Endothelial cell of hepatic sinusoid (primary cell): Measurements from ENCODE around the gene SFXN2.
"Not testable (repeated sequence)": the region's sequence is repeated elsewhere in the genome, so short reads cannot be mapped to it uniquely, and the experiment has no call there.

Experiments used
- in situ Hi-C: cut with HindIII; loops from 2 replicates; pipeline ENCODE4 v1.10.0; 2017; ENCODE audit warnings: low sequenced_read_pairs

Gene SFXN2

GRCh38 chr10:102678842-102679289 lies 35.6 kb upstream of the SFXN2 start:
- in situ Hi-C loops, result loop anchor here (5.0 kb wide), 1 partner anchor 33 kb away; the partner anchor contains the start of genes ARL3 and SFXN2

DNA sequence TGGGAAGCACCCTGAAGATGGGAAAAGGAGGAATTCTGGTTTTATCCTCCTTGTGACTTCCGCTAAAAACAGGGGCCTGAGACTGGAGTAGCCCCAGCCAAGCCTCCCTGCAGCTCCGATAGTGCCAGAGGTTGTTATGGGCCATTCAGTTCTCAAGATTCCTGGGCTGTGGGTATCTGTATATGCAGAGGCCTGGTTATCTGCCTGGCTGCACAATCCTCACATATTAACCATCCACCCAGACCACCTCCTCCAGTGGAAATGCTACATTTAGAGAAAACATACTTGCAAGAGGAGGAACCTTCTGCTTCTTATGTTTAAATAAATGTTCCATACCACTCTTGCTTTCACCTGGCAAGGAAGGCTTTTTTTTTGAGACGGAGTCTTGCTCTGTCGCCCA lies 34.8 kb upstream of the SFXN2 start:
- in situ Hi-C loops, result loop anchor here (5.0 kb wide), 1 partner anchor 33 kb away; the partner anchor contains the start of genes ARL3 and SFXN2

- in situ Hi-C loops, result no loop called here
Observed at GRCh38 chr10:102681696-102682095, 32.7 kb upstream of the SFXN2 start.

GRCh38 chr10:102682416-102682815 lies 32.0 kb upstream of the SFXN2 start:
- in situ Hi-C loops, result no loop called here

DNA sequence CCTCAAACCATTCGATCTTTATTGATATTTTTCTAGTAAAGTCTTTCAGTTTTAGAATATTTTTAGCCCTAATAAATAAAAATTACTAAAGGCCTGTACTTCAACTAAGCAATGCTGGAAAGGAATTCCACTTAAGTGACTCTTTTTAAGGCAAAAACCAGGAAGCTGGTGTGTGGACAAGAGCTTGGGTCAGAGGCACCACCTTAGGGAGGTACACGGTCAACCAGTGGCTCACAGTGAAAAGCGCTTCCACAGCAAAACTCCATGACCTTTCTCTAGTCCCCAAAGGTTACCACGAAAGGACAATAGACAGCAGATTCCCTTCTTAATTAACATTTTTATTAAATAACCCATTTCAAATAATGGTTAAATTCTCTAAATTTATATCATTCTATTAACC lies 31.5 kb upstream of the SFXN2 start:
- in situ Hi-C loops, result no loop called here

DNA sequence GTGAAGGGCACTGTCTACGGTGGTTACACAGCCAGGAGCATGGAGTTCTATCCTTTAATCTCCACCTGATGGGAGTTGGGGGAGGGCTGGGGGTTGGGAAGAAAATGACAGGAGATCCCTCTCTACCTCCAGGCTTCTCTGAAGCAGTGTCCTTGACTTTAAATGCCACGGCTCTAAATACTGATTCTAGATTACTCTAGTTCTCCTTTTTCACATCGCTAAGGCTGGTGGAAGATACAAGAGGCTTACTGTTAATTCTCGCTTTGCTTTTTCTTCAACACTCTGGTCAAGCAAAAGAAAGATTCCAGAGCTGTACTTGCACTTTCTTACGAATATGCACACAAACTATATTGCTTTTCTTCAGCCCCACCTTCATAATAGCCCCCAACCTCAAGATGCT lies 30.7 kb upstream of the SFXN2 start:
- in situ Hi-C loops, result no loop called here

DNA sequence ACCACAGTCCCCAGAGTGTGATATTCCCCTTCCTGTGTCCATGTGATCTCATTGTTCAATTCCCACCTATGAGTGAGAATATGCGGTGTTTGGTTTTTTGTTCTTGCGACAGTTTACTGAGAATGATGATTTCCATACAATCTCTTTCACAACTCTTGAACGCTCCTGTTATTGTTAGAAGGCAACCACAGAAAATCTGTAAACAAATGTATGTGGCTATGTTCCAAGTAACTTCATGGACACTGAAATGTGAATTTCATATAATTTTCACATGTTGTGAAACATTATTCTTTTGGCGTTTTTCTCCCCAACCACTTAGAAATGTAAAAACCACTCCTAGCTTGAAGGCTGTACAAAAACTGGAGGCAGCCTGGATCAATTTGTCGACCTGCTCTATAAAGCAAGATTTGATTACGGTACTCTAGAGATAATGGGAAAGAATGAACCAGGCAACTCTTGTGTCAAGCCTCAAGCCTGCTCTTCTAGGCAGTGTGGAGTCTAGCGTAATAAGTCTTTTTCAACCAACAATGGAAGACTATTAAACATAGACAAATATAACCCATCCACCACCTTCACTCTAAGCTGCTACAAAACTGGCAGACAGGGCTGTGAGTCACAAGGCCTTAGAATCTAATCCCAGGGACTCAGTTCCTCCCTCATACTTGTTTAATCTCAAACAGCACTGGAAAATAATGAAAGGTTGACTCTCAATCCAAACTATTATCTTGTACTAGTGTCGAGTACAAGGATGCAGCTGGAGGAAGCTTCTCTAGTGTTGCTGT lies 23.0 kb upstream of the SFXN2 start:
- in situ Hi-C loops, result no loop called here

- in situ Hi-C loops, result not testable (repeated sequence)
Observed at GRCh38 chr10:102695401-102695800, 19.0 kb upstream of the SFXN2 start.

GRCh38 chr10:102696736-102697135 lies 17.7 kb upstream of the SFXN2 start:
- in situ Hi-C loops, result no loop called here

DNA sequence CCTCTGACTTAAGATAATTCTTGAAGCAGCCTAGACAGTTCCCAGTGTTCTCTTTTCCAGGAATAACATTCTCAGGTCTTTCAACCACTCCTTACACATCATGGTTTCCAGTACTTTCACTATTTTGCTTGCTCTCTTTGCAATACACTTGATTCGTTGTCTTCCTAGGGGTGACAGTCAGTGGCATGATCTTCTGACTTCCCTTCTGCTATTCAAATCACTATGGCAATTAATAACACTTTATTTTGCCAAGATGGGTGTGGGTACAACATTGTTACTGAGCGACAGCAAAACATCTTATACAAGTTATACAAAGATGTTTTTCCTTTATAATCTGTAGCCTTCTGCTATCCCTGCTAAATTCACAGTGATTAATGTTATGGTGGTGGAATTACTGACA lies 15.5 kb upstream of the SFXN2 start:
- in situ Hi-C loops, result no loop called here

DNA sequence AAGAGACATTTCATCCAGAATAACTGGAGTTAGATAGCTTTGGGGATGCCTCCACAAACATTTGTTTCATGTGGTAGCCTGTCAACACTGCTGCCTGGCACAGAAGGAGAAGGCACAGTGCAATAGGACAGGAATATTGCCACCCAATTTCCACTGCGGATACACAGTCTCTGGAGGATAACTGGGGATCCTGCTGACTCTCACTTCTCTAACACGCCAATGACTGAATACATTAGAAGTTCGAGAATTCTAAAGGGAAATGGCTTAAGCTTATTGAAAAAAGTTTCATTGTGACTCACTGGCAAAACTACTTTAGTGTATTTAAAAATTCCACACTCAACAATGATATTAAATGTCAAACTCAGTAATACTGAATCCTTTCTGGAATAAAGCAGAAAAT lies 13.2 kb upstream of the SFXN2 start:
- in situ Hi-C loops, result no loop called here

DNA sequence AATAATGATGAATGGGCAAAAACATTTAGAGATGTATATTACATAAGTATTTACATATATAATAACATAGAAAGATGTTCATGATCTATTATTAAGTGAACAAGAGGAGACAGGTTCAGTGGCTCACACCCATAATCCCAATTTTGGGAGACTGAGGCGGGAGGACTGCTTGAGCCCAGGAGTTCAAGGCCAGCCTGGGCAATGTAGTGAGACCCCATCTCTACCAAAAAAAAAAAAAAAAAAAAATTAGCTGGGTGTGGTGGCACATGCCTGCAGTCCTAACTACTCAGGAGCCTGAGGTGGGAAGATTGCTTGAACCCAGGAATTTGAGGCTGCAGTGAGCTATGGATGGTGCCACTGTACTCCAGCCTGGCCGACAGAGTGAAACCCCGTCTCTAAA lies 12.6 kb upstream of the SFXN2 start:
- in situ Hi-C loops, result no loop called here

DNA sequence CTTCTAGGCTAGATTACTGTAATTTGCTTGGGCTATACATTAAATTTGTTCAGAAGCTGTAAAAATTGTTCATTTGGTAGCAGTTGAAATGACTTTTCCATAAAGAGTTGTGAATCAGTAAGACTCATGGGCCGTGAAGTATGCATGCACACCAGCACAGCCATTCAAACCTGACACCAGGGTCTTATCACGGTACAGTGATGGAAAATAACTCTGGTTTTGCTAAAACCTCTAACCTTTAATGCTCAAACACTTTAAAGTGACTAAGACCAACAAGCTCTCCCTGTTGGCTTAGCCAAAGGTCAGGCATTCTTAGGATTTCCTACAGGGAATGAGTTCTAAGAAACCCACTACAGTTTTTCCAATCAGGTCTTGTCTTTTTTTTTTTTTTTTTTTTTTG lies 11.7 kb upstream of the SFXN2 start:
- in situ Hi-C loops, result no loop called here

DNA sequence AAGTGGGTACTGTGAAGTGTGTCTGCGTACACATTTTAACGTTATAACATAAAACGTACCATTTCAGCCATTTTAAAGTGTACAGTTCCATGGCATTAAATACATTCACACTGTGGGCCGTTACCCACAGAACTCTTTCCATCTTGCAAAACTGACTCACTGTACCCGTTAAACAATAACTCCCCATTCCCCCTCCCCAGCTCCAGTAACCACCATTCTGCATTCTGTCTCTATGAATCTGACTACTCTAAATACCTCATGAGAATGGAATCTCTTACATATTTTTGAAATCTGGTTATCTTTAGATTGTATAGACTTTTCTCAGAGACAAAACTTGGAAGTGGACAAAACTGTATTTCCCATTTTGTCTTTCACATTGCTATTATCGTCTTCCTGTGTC lies 9.5 kb upstream of the SFXN2 start:
- in situ Hi-C loops, result no loop called here

GRCh38 chr10:102705531-102705930 lies 8.9 kb upstream of the SFXN2 start:
- in situ Hi-C loops, result no loop called here

DNA sequence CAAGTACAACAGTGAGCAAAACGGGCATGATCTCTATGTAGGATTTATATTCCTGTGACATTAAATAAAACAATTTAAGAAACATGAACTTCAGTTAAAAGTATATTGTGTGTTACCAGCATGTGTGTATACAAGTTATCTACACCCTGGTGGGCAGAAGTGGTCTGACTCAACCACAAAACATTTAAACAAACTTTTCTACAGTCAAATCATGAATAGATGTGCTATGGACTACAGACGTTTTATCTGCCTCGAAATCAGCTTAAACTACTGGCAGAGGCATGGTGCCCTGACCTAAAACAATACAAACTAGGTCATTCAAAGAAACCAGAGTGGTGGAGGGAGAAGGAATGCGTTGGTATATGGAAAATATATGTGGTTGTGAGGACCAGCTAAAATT lies 3.8 kb upstream of the SFXN2 start:
- in situ Hi-C loops, result loop anchor here (5.0 kb wide), 1 partner anchor 33 kb away; no protein-coding TSS in a partner anchor

- in situ Hi-C loops, result loop anchor here (5.0 kb wide), 1 partner anchor 35 kb away; no protein-coding TSS in a partner anchor
Observed at GRCh38 chr10:102712089-102712488, 2.3 kb upstream of the SFXN2 start.

DNA sequence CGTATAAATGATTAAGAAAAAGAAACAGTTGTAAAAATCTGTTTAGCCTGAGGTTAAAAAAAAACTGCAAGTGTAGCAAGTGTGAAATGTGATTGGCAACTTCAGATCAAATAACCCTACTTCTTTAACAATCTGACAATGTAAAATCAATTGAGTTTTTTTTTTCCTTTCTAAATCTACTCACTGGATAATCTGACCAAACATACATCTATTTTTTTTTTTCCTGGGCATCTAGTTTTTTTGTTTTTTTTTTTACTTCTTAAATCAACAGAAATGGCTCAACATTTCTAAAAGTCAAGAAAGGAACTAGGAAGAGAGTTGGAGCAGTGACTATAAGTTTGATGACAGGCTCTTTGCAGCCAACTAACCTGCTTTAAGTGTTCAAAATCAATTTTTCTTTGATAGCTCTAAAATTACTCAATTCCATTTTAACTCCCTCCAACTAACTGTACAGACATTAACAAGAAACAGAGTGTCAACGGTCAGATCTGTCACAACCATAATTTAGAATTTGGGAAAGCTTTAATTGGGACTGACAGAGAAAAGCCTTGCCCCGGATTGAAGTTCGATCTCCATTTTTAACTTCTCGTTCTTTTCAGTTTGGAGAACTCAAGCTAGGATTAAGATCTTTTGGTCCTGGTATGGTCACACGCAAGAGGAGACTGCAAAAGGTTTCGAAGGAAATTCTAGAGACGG lies 1.4 kb upstream of the SFXN2 start:
- in situ Hi-C loops, result loop anchor here (5.0 kb wide), 1 partner anchor 36 kb away; no protein-coding TSS in a partner anchor

DNA sequence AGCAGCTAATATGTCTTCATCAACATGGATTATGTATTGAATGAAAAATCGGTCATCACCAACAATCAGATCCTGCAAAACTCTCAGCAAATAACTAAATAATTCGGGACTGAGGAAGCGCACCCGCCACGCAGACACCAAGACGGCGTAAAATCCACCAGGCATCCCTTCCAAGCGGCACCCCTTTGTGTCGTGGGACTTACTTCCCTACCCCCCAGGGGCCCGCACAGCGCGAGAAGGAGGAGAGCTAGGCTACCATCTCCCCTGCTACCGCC lies 960 bp upstream of the SFXN2 start:
- in situ Hi-C loops, result loop anchor here (5.0 kb wide), 1 partner anchor 36 kb away; no protein-coding TSS in a partner anchor

DNA sequence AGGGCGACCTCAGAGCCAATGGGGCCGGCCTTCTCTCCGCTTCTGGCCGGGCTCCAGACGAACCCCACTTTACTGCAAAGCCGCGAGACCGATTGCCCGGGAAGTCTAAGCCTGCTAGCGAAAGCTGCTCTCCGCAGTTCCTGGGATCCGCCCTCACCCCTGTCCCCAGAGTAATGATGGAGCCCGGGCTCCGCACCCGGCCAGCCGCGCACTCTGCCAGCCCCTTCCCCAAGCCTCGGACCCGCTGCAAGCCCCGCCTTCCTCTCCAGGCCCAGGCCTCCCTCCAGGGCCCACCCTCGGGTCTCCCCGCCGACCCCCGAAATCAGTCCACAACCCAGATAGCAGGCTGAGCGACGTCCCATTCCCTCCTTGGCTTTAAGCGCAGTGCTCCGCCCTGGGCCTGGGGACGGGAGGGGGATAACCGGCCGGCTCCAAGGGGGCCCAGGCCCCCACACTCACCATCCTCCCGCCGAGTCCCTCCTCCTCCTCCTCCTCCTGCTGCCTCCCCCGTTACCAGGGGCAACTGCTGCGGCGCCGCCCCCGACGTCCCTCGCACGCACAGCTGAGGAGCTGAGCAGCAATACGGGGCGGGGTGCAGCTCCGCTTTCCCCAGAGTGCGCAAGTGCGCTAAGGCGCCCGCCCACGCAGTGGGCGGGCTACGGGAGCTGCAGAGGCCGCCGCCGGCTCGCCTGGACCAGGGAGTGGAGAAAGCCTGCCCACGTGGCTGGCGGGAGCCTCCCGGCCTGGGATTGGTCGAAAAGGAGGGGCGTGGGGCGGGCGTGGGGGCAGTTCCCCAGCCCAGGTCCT lies 419 bp upstream of the SFXN2 start, which contains the start of gene ARL3:
Gene ARL3, minus strand, starts transcription at position 584 of the 807 bp plus-strand sequence. Its CDS starts 122 bp downstream, at position 462.
- in situ Hi-C loops, result loop anchor here (5.0 kb wide), 1 partner anchor 37 kb away; no protein-coding TSS in a partner anchor

- in situ Hi-C loops, result no loop called here
Observed at GRCh38 chr10:102715880-102716279, 1.4 kb downstream of the SFXN2 start.
